H1 (cell line): ENCODE results near the gene PARD6B. TPM values are rescaled to one million over a fixed set of nuclear protein-coding genes. Genes with fewer than 3 reads are reported as not detected.

ENCODE experiments used
- CBX8 ChIP-seq: fragments of 300-800, 300-1000 bp; sonication (generic); IDR thresholded peaks from 2 replicates; pipeline ENCODE4 v1.7.1; 2016; ENCODE audit warnings: low read depth, low read length, borderline replicate concordance
- EGR1 ChIP-seq: IDR thresholded peaks from 2 replicates; pipeline ENCODE4 v1.6.1; 2011; ENCODE audit warnings: low read depth, low read length, borderline replicate concordance
- POLR2A ChIP-seq, 2 experiments: IDR thresholded peaks; 1 replicate in 1 of 2; 2 replicates in 1 of 2; pipeline ENCODE4 v1.6.1; 2011; ENCODE audit warnings: low read depth in 2 of 2, low read length in 2 of 2, mild to moderate bottlenecking in 2 of 2; ENCODE audit errors: control extremely low read depth in 1 of 2
- POU5F1 ChIP-seq: IDR thresholded peaks from 2 replicates; pipeline ENCODE4 v1.6.1; 2011; ENCODE audit warnings: low read depth, mild to moderate bottlenecking, low read length, moderate library complexity
- polyA plus RNA-seq, 7 experiments: library from polyadenylated mRNA; depleted of rRNA in 3 of 7; stranded (reverse) in 5 of 7; unstranded in 2 of 7; fragments of >200 nt in 5 of 7; fragments of 200-250 nt in 2 of 7; gene quantifications; 1 replicate in 5 of 7; 2 replicates in 1 of 7; 4 replicates in 1 of 7; pipeline versions ENCODE4 v1.2.1 to v1.2.3, GENCODE V29; 2011 to 2013; ENCODE audit warnings: missing spikeins in 2 of 7, mixed read lengths in 2 of 7
- total RNA-seq: library from RNA; stranded (reverse); fragmentation: NEBNext Ultra II Directional; extraction: Animal tissue kit (Norgen Biotek cat#: 25700); gene quantifications from 2 replicates; pipeline ENCODE4 v1.2.1, GENCODE V29; 2021

Gene PARD6B
- total and polyA plus RNA-seq, 2 of the 8 experiments (the other 6 are each of a cell fraction or from before 2014, with no cell fraction given) = 5.2 to 34.1 TPM

DNA sequence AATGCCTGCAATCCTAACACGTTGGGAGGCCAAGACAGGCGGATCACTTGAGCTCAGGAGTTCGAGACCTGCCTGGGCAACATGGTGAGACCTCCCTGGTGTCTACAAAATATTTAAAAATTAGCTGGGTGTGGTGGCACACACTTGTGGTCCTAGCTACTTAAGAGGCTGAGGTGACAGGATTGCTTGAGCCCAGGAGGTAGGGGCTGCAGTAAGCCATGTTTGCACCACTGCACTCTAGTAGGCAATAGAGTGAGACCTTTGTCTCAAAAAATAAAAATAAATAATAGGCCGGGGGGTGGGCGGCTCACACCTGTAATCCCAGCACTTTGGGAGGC lies 21.8 kb upstream of the PARD6B start (continued):
- no peak for TF ChIP-seq POLR2A (IDR thresholded peaks at IDR 0.05; ENCODE audit: control extremely low read depth in 1 of 2, low read depth in 2 of 2, low read length in 2 of 2)
- no peak for TF ChIP-seq POU5F1
- no peak for TF ChIP-seq EGR1
- TF ChIP-seq CBX8 = no peak
- TF ChIP-seq, all 59 proteins: peak for 0
